SU-DHL-6 (cell line): ENCODE measurements around the gene SPDYE3.
"Not testable (repeated sequence)": the region's sequence is repeated elsewhere in the genome, so short reads cannot be mapped to it uniquely, and the experiment has no call there.

Experiments
- CTCF ChIP-seq: fragments of 200-600 bp; sonication (generic); IDR thresholded peaks from one replicate; pipeline ENCODE4 v1.5.1; 2017; ENCODE audit warnings: antibody characterized with exemption, mild to moderate bottlenecking, low read length, moderate library complexity; ENCODE audit not compliant: insufficient read depth, poor library complexity, severe bottlenecking
- EZH2phosphoT487 ChIP-seq: fragments of 200-600 bp; sonication (generic), shearing (Covaris generic); conservative IDR thresholded peaks from 2 replicates; pipeline ENCODE4 v1.6.1; 2018; ENCODE audit warnings: mild to moderate bottlenecking, antibody characterized with exemption, low read length, moderate library complexity, mixed read lengths

DNA sequence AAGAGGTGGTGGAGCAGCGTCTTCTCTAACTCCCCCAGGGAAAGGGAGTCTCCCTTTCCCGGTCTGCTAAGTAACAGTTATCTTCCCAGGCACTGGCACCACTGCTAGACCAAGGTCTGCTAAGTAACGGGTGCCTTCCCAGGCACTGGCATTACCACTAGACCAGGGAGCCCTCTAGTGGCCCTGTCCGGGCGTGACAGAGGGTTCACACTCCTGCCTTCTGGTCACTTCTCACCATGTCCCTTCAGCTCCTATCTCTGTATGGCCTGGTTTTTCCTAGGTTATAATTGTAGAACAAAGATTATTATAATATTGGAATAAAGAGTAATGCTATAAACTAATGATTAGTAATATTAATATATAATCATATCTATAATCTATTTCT is 37.8 kb downstream of the SPDYE3 start:
- peak; percentile 18 for TF ChIP-seq CTCF
- not testable (repeated sequence) for TF ChIP-seq EZH2phosphoT487
